Neural cell (in vitro differentiated cells): ENCODE results near the gene MGAT2. TPM values are rescaled to one million over a fixed set of nuclear protein-coding genes. Genes with fewer than 3 reads are reported as not detected.

Source experiments
- H2AFZ ChIP-seq: fragments of 200-600, 300-800 bp; sonication (generic), shearing (Covaris generic); 2 replicates; pipeline ENCODE4 v1.6.0; 2014; ENCODE audit warnings: low read depth, mild to moderate bottlenecking, antibody characterized with exemption, low read length, moderate library complexity
- H3F3A ChIP-seq: fragments of 200-600 bp; shearing (Covaris generic); 2 replicates; pipeline ENCODE4 v1.6.1; 2016; ENCODE audit warnings: mild to moderate bottlenecking, moderate library complexity, mixed read lengths, antibody characterized with exemption, low read length; ENCODE audit not compliant: insufficient read depth, poor library complexity, severe bottlenecking
- H3K27ac ChIP-seq: fragments of 200-600, 300-800 bp; sonication (generic), shearing (Covaris generic); 2 replicates; pipeline ENCODE4 v1.5.1; 2014; ENCODE audit warnings: mild to moderate bottlenecking, low read length, moderate library complexity
- H3K27me3 ChIP-seq: fragments of 300-800, 200-600 bp; sonication (generic), shearing (Covaris generic); 2 replicates; pipeline ENCODE4 v1.6.0; 2014; ENCODE audit warnings: mild to moderate bottlenecking, low read depth, low read length, moderate library complexity; ENCODE audit not compliant: insufficient read depth
- H3K36me3 ChIP-seq: fragments of 300-800, 200-600 bp; sonication (generic), shearing (Covaris generic); 2 replicates; pipeline ENCODE4 v1.5.1; 2014; ENCODE audit warnings: mild to moderate bottlenecking, antibody characterized with exemption, low read length, moderate library complexity; ENCODE audit not compliant: insufficient read depth
- H3K4me2 ChIP-seq: fragments of 300-800, 200-600 bp; sonication (generic), shearing (Covaris generic); 2 replicates; pipeline ENCODE4 v1.6.0; 2014; ENCODE audit warnings: mild to moderate bottlenecking, low read length
- H3K4me3 ChIP-seq: fragments of 300-800, 200-600 bp; sonication (generic), shearing (Covaris generic); 2 replicates; pipeline ENCODE4 v1.5.1; 2014; ENCODE audit warnings: mild to moderate bottlenecking, low read length, moderate library complexity
- H3K79me2 ChIP-seq: fragments of 200-600 bp; shearing (Covaris generic); replicated peaks from 2 replicates; pipeline ENCODE4 v1.6.0; 2014; ENCODE audit warnings: mild to moderate bottlenecking, low read length, moderate library complexity; ENCODE audit not compliant: insufficient read depth
- H3K9ac ChIP-seq: fragments of 300-800, 200-600 bp; sonication (generic), shearing (Covaris generic); 2 replicates; pipeline ENCODE4 v1.6.1; 2016; ENCODE audit warnings: mild to moderate bottlenecking, low read length, mixed read lengths
- H3K9me2 ChIP-seq: fragments of 200-600 bp; shearing (Covaris generic); 2 replicates; pipeline ENCODE4 v1.6.1; 2016; ENCODE audit warnings: mild to moderate bottlenecking, low read length, mixed read lengths; ENCODE audit not compliant: insufficient read depth
- H3K9me3 ChIP-seq: fragments of 200-600, 300-800 bp; sonication (generic), shearing (Covaris generic); 2 replicates; pipeline ENCODE4 v1.6.1; 2016; ENCODE audit warnings: mild to moderate bottlenecking, mixed run types, low read length, moderate library complexity, mixed read lengths
- H4K20me1 ChIP-seq: fragments of 200-600 bp; shearing (Covaris generic); 2 replicates; pipeline ENCODE4 v1.6.1; 2016; ENCODE audit warnings: mild to moderate bottlenecking, mixed run types; ENCODE audit not compliant: insufficient read depth
- CTCF ChIP-seq: fragments of 450-650 bp; IDR thresholded peaks from 2 replicates; pipeline ENCODE4 v1.5.1; 2014; ENCODE audit warnings: antibody characterized with exemption, mild to moderate bottlenecking, moderate library complexity; ENCODE audit not compliant: poor library complexity, severe bottlenecking
- EP300 ChIP-seq: fragments of 450-650 bp; conservative IDR thresholded peaks from 2 replicates; pipeline ENCODE4 v1.6.1; 2014; ENCODE audit warnings: antibody characterized with exemption, mild to moderate bottlenecking, moderate library complexity; ENCODE audit not compliant: poor library complexity, severe bottlenecking
- EZH2 ChIP-seq: fragments of 200-600, 300-800 bp; shearing (Covaris generic), sonication (generic); IDR thresholded peaks from 2 replicates; pipeline ENCODE4 v1.6.1; 2014; ENCODE audit warnings: antibody characterized with exemption, low read length, borderline replicate concordance, mild to moderate bottlenecking; ENCODE audit not compliant: insufficient read depth, poor library complexity, severe bottlenecking
- MXI1 ChIP-seq: fragments of 450-650 bp; conservative IDR thresholded peaks from 2 replicates; pipeline ENCODE4 v1.6.1; 2014; ENCODE audit warnings: antibody characterized with exemption, mild to moderate bottlenecking; ENCODE audit not compliant: poor library complexity, severe bottlenecking
- POLR2AphosphoS5 ChIP-seq: IDR thresholded peaks from 2 replicates; pipeline ENCODE4 v1.6.1; 2012
- RAD21 ChIP-seq: fragments of 450-650 bp; conservative IDR thresholded peaks from 2 replicates; pipeline ENCODE4 v1.6.1; 2014; ENCODE audit warnings: antibody characterized with exemption, mild to moderate bottlenecking, moderate library complexity
- REST ChIP-seq: IDR thresholded peaks from 2 replicates; pipeline ENCODE4 v1.6.1; 2012; ENCODE audit warnings: borderline replicate concordance
- SMC3 ChIP-seq: fragments of 450-650 bp; conservative IDR thresholded peaks from 2 replicates; pipeline ENCODE4 v1.6.1; 2014; ENCODE audit warnings: antibody characterized with exemption, mild to moderate bottlenecking, moderate library complexity; ENCODE audit not compliant: poor library complexity
- TAF1 ChIP-seq: IDR thresholded peaks from 2 replicates; pipeline ENCODE4 v1.6.1; 2012; ENCODE audit warnings: low read depth
- polyA plus RNA-seq: library from polyadenylated mRNA; depleted of rRNA; stranded (reverse); fragments of >200 nt; gene quantifications from 2 replicates; pipeline ENCODE4 v1.2.3, GENCODE V29; 2014

Gene MGAT2
- polyA plus RNA-seq, 1 donor from 2014 or later = 24.7 TPM

GRCh38 chr14:49640540-49641417 lies 20.2 kb downstream of the MGAT2 start:
- Histone ChIP-seq H3K9me3 (no peaks in the 10 kb centered on the region), H3K36me3 (no peaks in the 10 kb centered on the region), H3K79me2 (peaks cover 21% of the 10 kb centered on the region), H3K4me2 (no peak overlapping the region), H3K27me3 (no peaks in the 10 kb centered on the region), H3K9ac (no peak overlapping the region), H3K27ac (no peak overlapping the region), H3K9me2 (no peaks in the 10 kb centered on the region), H4K20me1 (no peaks in the 10 kb centered on the region), H2AFZ (no peak overlapping the region), H3K4me3 (no peak overlapping the region), H3F3A (no peaks in the 10 kb centered on the region)
- TF ChIP-seq EP300 (no peak), RAD21 (no peak), MXI1 (no peak), POLR2AphosphoS5 (no peak), CTCF (no peak), SMC3 (no peak), REST (no peak), EZH2 (no peak), TAF1 (no peak)

- TF ChIP-seq EP300 (no peak), SMC3 (no peak)
- no peaks in the 10 kb centered on the region for H3K36me3 ChIP-seq
- no peaks in the 10 kb centered on the region for H4K20me1 ChIP-seq
- no peak overlapping the region for H3K4me2 ChIP-seq
- no peaks in the 10 kb centered on the region for H3K9me2 ChIP-seq
- no peak overlapping the region for H2AFZ ChIP-seq
- no peaks in the 10 kb centered on the region for H3F3A ChIP-seq
- H3K79me2 ChIP-seq = peaks cover 15% of the 10 kb centered on the region
- no peaks in the 10 kb centered on the region for H3K27me3 ChIP-seq
- H3K27ac ChIP-seq = no peak overlapping the region
- H3K4me3 ChIP-seq = no peak overlapping the region
- H3K9me3 ChIP-seq = no peaks in the 10 kb centered on the region
- no peak overlapping the region for H3K9ac ChIP-seq
Observed at GRCh38 chr14:49641697-49642129, 21.1 kb downstream of the MGAT2 start.
